Lung (tissue), 12 donors: Measurements from ENCODE around the gene NLE1. TPM values are rescaled to one million over a fixed set of nuclear protein-coding genes. Genes with fewer than 3 reads are reported as not detected.

Experiments used
- ATAC-seq: fragments of 200-7000 bp; cut with Tn5 transposase; one replicate; pipeline ENCODE4 v1.9.1; 2020; ENCODE audit warnings: moderate number of reproducible peaks; ENCODE audit not compliant: insufficient read depth, low FRiP score
- DNase-seq, 3 donors: peaks; one replicate each; pipeline ENCODE4 v3.0.0-alpha.2; 2013 to 2017
- H3K27ac ChIP-seq, 2 donors: one replicate each; pipeline ENCODE4 v1.5.1; 2013; ENCODE audit warnings: mild to moderate bottlenecking in 2 of 2, moderate library complexity in 2 of 2, control low read depth in 1 of 2, inconsistent platforms in 1 of 2, low read depth in 1 of 2, low read length in 1 of 2
- H3K27me3 ChIP-seq, 3 donors: one replicate each; pipeline ENCODE4 v1.5.1; 2013; ENCODE audit warnings: low read length in 2 of 3; ENCODE audit not compliant: control insufficient read depth in 3 of 3, insufficient read depth in 3 of 3
- H3K36me3 ChIP-seq, 4 donors: one replicate each; pipeline ENCODE4 v1.5.1; 2013; ENCODE audit warnings: low read length in 4 of 4, mild to moderate bottlenecking in 1 of 4, moderate library complexity in 1 of 4; ENCODE audit not compliant: control insufficient read depth in 4 of 4, insufficient read depth in 4 of 4
- H3K4me1 ChIP-seq, 5 donors: one replicate each; pipeline ENCODE4 v1.5.1; 2013; ENCODE audit warnings: low read length in 5 of 5, mild to moderate bottlenecking in 2 of 5, moderate library complexity in 1 of 5; ENCODE audit not compliant: control insufficient read depth in 5 of 5, insufficient read depth in 5 of 5
- H3K4me3 ChIP-seq: one replicate; pipeline ENCODE4 v1.5.1; 2013; ENCODE audit warnings: mild to moderate bottlenecking, control low read depth, moderate library complexity
- H3K9ac ChIP-seq, 2 donors: one replicate each; pipeline ENCODE4 v1.5.1; 2013; ENCODE audit warnings: low read length in 2 of 2, control low read depth in 1 of 2; ENCODE audit not compliant: insufficient read depth in 1 of 2
- H3K9me3 ChIP-seq, 4 donors: one replicate each; pipeline ENCODE4 v1.5.1; 2013; ENCODE audit warnings: low read length in 3 of 4, mild to moderate bottlenecking in 1 of 4, moderate library complexity in 1 of 4; ENCODE audit not compliant: control insufficient read depth in 4 of 4, insufficient read depth in 3 of 4
- WGBS, 2 donors: extraction: QIAGEN DNeasy Blood & Tissue Kit; methylation state at CpG; one replicate each; pipeline ENCODE4 v1.1.7; 2013; 5-methylcytosine and 5-hydroxymethylcytosine counted together
- polyA plus RNA-seq, 2 donors: library from polyadenylated mRNA; stranded (reverse); fragments of 200-250 nt; gene quantifications; one replicate each; pipeline ENCODE4 v1.2.1, GENCODE V29; 2013
- total RNA-seq, 2 donors: library from RNA; depleted of rRNA in 1 of 2; stranded (reverse); fragments of >200 nt in 1 of 2; gene quantifications; one replicate each; pipeline ENCODE4 v1.2.1, GENCODE V29; 2014 to 2021
- TF ChIP-seq, protein P1 (sequence below): IDR thresholded peaks from 2 replicates; pipeline ENCODE4 v1.5.1; 2012; ENCODE audit warnings: mild to moderate bottlenecking; ENCODE audit errors: control extremely low read depth, extremely low read depth
- donor health status: control.
- donor health status: control.
- donor health status: Bipolar disorder and iron deficiency.
- donor health status: healthy.
- donor health status: DM: yes; HTN: yes; CAD: no.

Gene NLE1
- total and polyA plus RNA-seq, 4 donors = 6.8 to 15.2 (median 9.2) TPM

DNA sequence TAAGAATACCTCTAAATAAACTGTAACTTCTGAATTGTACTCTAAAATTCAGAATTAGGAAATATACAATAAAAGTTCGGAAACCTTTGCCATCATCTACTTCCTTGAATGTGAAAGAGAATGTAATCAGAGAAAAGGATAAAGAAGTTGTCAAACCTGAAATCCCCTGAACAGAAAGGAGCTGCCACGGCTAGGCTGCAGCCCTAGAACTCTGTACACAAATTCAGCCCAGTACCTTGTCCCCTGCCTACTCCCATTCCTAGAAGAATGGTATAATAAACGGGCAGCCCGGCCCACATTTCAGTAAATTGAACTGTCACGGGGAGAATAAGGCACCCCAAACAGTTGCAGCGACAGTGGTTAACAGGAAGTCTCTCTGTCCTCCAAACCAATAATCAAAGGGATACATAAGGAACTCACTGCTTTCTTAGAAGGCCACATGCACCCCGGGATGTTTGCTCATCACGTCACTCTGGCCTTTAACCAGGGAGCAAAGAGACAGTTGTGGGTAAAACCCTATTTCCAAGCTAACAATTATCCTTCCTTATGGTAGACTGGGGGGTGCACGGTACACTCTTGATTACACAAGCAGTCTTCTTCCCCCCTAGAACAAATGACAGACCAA, 54.3 kb downstream of the NLE1 start:
- TF ChIP-seq, protein P1, sequence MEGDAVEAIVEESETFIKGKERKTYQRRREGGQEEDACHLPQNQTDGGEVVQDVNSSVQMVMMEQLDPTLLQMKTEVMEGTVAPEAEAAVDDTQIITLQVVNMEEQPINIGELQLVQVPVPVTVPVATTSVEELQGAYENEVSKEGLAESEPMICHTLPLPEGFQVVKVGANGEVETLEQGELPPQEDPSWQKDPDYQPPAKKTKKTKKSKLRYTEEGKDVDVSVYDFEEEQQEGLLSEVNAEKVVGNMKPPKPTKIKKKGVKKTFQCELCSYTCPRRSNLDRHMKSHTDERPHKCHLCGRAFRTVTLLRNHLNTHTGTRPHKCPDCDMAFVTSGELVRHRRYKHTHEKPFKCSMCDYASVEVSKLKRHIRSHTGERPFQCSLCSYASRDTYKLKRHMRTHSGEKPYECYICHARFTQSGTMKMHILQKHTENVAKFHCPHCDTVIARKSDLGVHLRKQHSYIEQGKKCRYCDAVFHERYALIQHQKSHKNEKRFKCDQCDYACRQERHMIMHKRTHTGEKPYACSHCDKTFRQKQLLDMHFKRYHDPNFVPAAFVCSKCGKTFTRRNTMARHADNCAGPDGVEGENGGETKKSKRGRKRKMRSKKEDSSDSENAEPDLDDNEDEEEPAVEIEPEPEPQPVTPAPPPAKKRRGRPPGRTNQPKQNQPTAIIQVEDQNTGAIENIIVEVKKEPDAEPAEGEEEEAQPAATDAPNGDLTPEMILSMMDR = no peak
- H3K27me3 ChIP-seq = no peaks in the 10 kb centered on the region
- H3K9me3 ChIP-seq = no peaks in the 10 kb centered on the region
- H3K36me3 ChIP-seq = peaks cover 0 to 1% (median 0%) of the 10 kb centered on the region in 4 donors
- H3K4me3 ChIP-seq = peak overlapping the region; percentile 96
- H3K9ac ChIP-seq = peak overlapping the region in 1 of 2 donors; percentile 77
- H3K4me1 ChIP-seq = peaks cover 0 to 18% (median 0%) of the 10 kb centered on the region in 5 donors
- peak overlapping the region; percentile 86 to 94 for H3K27ac ChIP-seq
- ATAC-seq = no peak
- peak; percentile 30 to 60 (median 55) for DNase-seq
- 7 to 9% methylated on average over 9 of the region's 9 CpGs for WGBS, 2 donors

DNA sequence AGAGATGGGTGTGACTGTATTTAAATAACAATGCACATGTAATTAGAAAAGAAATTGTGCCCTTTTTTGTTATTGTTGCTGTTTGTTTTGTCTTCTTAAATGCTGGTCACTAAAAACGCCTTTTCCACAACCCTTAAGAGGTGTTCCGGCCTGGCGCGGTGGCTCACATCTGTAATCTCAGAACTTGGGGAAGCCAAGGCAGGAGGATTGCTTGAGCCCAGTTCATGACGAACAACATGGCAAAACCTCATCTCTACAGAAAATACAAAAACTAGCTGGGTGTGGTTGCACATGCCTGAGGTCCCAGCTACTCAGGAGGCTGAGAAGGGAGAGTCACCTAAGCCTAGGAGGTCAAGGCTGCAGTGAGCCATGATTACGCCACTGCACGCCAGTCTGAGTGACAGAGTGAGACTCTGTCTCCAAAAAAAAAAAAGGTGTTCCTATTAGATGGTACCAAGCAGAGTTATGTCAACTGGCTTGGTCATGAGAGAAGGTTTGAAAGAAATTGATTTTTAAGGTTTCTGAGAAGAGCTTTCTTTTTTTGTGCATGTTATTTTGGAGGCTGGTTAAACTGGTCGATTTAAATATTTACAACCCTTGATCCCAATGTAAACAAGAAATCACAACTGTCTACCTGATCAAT, 55.1 kb downstream of the NLE1 start:
- ATAC-seq = no peak
- Histone ChIP-seq H3K4me3 (no peak overlapping the region), H3K36me3 (peaks cover 0 to 1% (median 0%) of the 10 kb centered on the region in 4 donors), H3K27ac (no peak overlapping the region), H3K27me3 (no peaks in the 10 kb centered on the region), H3K9ac (no peak overlapping the region), H3K4me1 (peaks cover 0 to 18% (median 2%) of the 10 kb centered on the region in 5 donors), H3K9me3 (no peaks in the 10 kb centered on the region)
- TF ChIP-seq, protein P1 = no peak
- DNase-seq = no peak
- WGBS, 2 donors = 85 to 87% methylated on average over 8 of the region's 8 CpGs

DNA sequence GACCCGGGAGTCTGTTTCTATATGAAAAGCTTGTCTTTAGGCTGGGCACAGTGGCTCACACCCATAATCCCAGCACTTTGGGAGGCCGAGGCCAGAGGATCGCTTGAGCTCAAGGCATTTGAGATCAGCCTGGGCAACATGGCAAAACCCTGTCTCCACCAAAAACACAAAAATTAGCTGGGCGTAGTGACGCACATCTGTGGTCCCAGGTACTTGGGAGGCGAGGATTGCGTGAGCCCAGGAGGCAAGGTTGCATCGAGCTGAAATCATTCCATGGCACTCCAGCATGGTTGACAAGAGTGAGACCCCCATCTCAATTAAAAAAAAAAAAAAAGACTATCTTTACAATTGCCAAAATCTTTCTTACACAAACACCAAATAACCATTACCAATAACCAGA, 55.9 kb downstream of the NLE1 start:
- Histone ChIP-seq H3K4me3 (no peak overlapping the region), H3K27ac (no peak overlapping the region), H3K9me3 (no peaks in the 10 kb centered on the region), H3K36me3 (peaks cover 0 to 1% (median 0%) of the 10 kb centered on the region in 4 donors), H3K4me1 (peaks cover 0 to 18% (median 3%) of the 10 kb centered on the region in 5 donors), H3K27me3 (no peaks in the 10 kb centered on the region), H3K9ac (no peak overlapping the region)
- DNase-seq (no peak), ATAC-seq (no peak)
- TF ChIP-seq, protein P1 = no peak
- 98% methylated on average over 8 of the region's 8 CpGs for WGBS, 2 donors
